SU-DHL-6 (cell line): ENCODE data around the gene IMPDH1.

ENCODE experiments used
- H2AFZ ChIP-seq: fragments of 200-600 bp; sonication (generic); 2 replicates; pipeline ENCODE4 v1.6.1; 2014; ENCODE audit warnings: low read depth, mild to moderate bottlenecking, moderate library complexity, mixed read lengths, antibody characterized with exemption, low read length; ENCODE audit not compliant: severe bottlenecking
- H3F3A ChIP-seq: fragments of 200-600 bp; shearing (Covaris generic); 2 replicates; pipeline ENCODE4 v1.6.0; 2016; ENCODE audit warnings: antibody characterized with exemption, mild to moderate bottlenecking; ENCODE audit not compliant: insufficient read depth
- H3K27ac ChIP-seq: fragments of 200-600 bp; sonication (generic); 2 replicates; pipeline ENCODE4 v1.5.1; 2016; ENCODE audit warnings: low read depth, mild to moderate bottlenecking, low read length, moderate library complexity, mixed read lengths
- H3K27me3 ChIP-seq: fragments of 200-600 bp; sonication (generic), shearing (Covaris generic); 2 replicates; pipeline ENCODE4 v1.6.0; 2014; ENCODE audit warnings: mild to moderate bottlenecking, low read length
- H3K36me3 ChIP-seq: fragments of 200-600 bp; sonication (generic); 2 replicates; pipeline ENCODE4 v1.6.1; 2014; ENCODE audit warnings: mild to moderate bottlenecking, low read length, mixed read lengths
- H3K4me2 ChIP-seq: fragments of 300-600, 200-600 bp; shearing (Covaris generic), sonication (generic); 2 replicates; pipeline ENCODE4 v1.6.0; 2014; ENCODE audit warnings: low read length, low read depth, mild to moderate bottlenecking; ENCODE audit not compliant: poor library complexity, severe bottlenecking
- H3K4me3 ChIP-seq: fragments of 200-600 bp; sonication (generic); 2 replicates; pipeline ENCODE4 v1.5.1; 2014; ENCODE audit warnings: antibody characterized with exemption, low read length, mild to moderate bottlenecking, mixed read lengths; ENCODE audit not compliant: insufficient read depth, poor library complexity, severe bottlenecking
- H3K79me2 ChIP-seq: fragments of 200-600 bp; sonication (generic); 2 replicates; pipeline ENCODE4 v1.6.1; 2014; ENCODE audit warnings: mild to moderate bottlenecking, low read length, moderate library complexity; ENCODE audit not compliant: insufficient read depth
- H3K9ac ChIP-seq: fragments of 200-600 bp; sonication (generic); 2 replicates; pipeline ENCODE4 v1.7.0; 2014; ENCODE audit warnings: mild to moderate bottlenecking, low read length
- H3K9me2 ChIP-seq: fragments of 200-600 bp; sonication (generic); replicated peaks from 2 replicates; pipeline ENCODE4 v1.6.1; 2014; ENCODE audit warnings: low read length; ENCODE audit not compliant: insufficient read depth
- H3K9me3 ChIP-seq: fragments of 200-600 bp; sonication (generic); 2 replicates; pipeline ENCODE4 v1.6.1; 2014; ENCODE audit warnings: low read length, mixed read lengths; ENCODE audit not compliant: insufficient read depth
- H4K20me1 ChIP-seq: fragments of 200-600 bp; sonication (generic); 2 replicates; pipeline ENCODE4 v1.6.1; 2014; ENCODE audit warnings: low read depth, mild to moderate bottlenecking, antibody characterized with exemption, low read length, moderate library complexity, mixed read lengths
- EZH2phosphoT487 ChIP-seq: fragments of 200-600 bp; sonication (generic), shearing (Covaris generic); conservative IDR thresholded peaks from 2 replicates; pipeline ENCODE4 v1.6.1; 2018; ENCODE audit warnings: mild to moderate bottlenecking, antibody characterized with exemption, low read length, moderate library complexity, mixed read lengths
- TF ChIP-seq, protein P1 (sequence below): fragments of 200-600 bp; sonication (generic); IDR thresholded peaks from one replicate; pipeline ENCODE4 v1.5.1; 2017; ENCODE audit warnings: antibody characterized with exemption, mild to moderate bottlenecking, low read length, moderate library complexity; ENCODE audit not compliant: insufficient read depth, poor library complexity, severe bottlenecking

IMPDH1 gene

DNA sequence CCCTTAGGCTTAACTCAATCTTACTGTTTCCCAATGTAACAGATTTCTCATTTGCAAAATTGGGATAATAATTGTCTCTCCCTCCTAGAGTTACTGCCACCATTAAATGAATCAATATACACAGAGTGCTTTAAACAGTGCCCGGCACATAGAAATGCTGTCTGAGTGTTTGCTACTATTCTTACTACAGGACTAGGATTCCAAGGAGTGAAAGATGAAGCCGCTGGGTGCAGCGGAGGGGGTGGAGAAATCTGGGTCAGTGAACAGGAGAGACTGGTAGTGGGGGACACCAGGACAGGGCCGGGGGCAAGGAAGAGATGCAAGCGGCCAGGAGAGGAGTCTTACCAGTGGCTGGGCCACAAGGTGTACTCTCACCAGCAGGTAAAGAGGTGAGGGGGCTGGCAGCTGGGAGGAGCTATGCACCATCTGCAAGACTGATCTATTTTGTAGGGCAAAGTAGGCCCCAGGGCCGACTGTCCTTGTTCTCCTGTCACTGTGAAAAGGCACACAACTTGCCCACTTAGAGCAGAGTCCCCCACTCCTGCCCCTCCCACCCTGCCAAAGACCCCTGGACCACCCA is 29.8 kb downstream of the IMPDH1 start:
- Histone ChIP-seq H3K36me3 (no peaks in the 10 kb centered on the region), H3K79me2 (no peaks in the 10 kb centered on the region), H3F3A (no peaks in the 10 kb centered on the region), H3K9me3 (no peaks in the 10 kb centered on the region), H3K27me3 (no peaks in the 10 kb centered on the region), H3K4me2 (no peak overlapping the region), H3K9me2 (no peaks in the 10 kb centered on the region), H3K4me3 (no peak overlapping the region), H4K20me1 (no peaks in the 10 kb centered on the region), H2AFZ (no peak overlapping the region), H3K9ac (no peak overlapping the region), H3K27ac (no peak overlapping the region)
- TF ChIP-seq, protein P1, sequence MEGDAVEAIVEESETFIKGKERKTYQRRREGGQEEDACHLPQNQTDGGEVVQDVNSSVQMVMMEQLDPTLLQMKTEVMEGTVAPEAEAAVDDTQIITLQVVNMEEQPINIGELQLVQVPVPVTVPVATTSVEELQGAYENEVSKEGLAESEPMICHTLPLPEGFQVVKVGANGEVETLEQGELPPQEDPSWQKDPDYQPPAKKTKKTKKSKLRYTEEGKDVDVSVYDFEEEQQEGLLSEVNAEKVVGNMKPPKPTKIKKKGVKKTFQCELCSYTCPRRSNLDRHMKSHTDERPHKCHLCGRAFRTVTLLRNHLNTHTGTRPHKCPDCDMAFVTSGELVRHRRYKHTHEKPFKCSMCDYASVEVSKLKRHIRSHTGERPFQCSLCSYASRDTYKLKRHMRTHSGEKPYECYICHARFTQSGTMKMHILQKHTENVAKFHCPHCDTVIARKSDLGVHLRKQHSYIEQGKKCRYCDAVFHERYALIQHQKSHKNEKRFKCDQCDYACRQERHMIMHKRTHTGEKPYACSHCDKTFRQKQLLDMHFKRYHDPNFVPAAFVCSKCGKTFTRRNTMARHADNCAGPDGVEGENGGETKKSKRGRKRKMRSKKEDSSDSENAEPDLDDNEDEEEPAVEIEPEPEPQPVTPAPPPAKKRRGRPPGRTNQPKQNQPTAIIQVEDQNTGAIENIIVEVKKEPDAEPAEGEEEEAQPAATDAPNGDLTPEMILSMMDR: no peak
- TF ChIP-seq EZH2phosphoT487: no peak

DNA sequence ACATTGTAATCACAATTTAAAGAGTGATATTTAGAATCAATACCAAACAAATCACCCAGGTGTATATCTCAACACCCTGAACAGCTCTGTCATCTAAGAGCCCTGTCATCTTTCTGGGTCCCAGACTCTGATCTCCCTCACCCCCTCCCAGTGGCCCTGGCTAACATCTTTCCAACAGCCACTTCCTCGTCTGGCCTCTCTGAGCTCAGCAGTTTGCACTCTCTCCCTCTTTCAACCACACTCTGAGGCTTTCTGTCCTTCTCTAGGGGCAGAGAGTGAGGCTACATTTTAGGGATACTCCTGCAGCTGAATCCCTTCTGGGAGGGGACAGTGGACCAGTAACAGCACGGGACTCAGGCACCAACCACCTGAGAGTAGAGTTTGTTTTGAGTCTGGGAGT is 31.1 kb downstream of the IMPDH1 start:
- Histone ChIP-seq H4K20me1 (no peaks in the 10 kb centered on the region), H3K27ac (no peak overlapping the region), H3K79me2 (no peaks in the 10 kb centered on the region), H3K9me2 (no peaks in the 10 kb centered on the region), H3K9me3 (no peaks in the 10 kb centered on the region), H3K36me3 (no peaks in the 10 kb centered on the region), H3K27me3 (no peaks in the 10 kb centered on the region), H3K4me2 (no peak overlapping the region), H3F3A (no peaks in the 10 kb centered on the region), H3K9ac (no peak overlapping the region), H3K4me3 (no peak overlapping the region), H2AFZ (no peak overlapping the region)
- TF ChIP-seq, protein P1: no peak
- no peak for TF ChIP-seq EZH2phosphoT487

DNA sequence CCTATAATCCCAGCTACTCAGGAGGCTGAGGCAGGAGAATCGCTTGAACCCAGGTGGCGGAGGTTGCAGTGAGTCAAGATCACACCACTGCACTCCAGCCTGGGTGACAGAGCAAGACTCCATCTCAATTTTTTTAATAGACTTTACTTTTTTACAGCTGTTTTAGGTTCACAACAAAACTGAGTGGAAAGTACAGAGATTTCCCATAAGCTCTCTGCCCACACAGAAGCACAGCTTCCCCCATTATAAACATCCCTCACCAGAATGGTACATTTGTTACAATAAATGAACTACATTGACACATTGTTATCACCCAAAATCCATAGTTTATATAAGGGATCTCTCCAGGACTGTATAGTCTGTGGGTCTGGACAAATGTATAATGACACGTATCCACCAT is 33.7 kb downstream of the IMPDH1 start:
- H3F3A ChIP-seq: no peaks in the 10 kb centered on the region
- TF ChIP-seq, protein P1: no peak
- no peak for TF ChIP-seq EZH2phosphoT487
- H3K4me3 ChIP-seq: no peak overlapping the region
- H3K79me2 ChIP-seq: no peaks in the 10 kb centered on the region
- no peak overlapping the region for H3K27ac ChIP-seq
- H3K36me3 ChIP-seq: no peaks in the 10 kb centered on the region
- no peaks in the 10 kb centered on the region for H4K20me1 ChIP-seq
- H3K9me2 ChIP-seq: no peaks in the 10 kb centered on the region
- H3K4me2 ChIP-seq: no peak overlapping the region
- no peak overlapping the region for H2AFZ ChIP-seq
- H3K9ac ChIP-seq: no peak overlapping the region
- H3K27me3 ChIP-seq: no peaks in the 10 kb centered on the region
- H3K9me3 ChIP-seq: no peaks in the 10 kb centered on the region
